Measurements from ENCODE around the gene STRA8.
"Not testable (repeated sequence)": the region's sequence is repeated elsewhere in the genome, so short reads cannot be mapped to it uniquely, and the experiment has no call there.

STRA8 gene

GRCh38 chr7:135206941-135207391 is 26.7 kb upstream of the STRA8 start:
- DNase-seq = no peak

- no peak for DNase-seq
Observed at GRCh38 chr7:135207406-135208101, 26.1 kb upstream of the STRA8 start.

GRCh38 chr7:135208102-135208793 is 25.4 kb upstream of the STRA8 start:
- DNase-seq = no peak

- no peak for DNase-seq
Observed at GRCh38 chr7:135209225-135209834, 24.3 kb upstream of the STRA8 start.

- no peak for DNase-seq
Observed at GRCh38 chr7:135210888-135211178, 22.8 kb upstream of the STRA8 start.

GRCh38 chr7:135211179-135211945 is 22.3 kb upstream of the STRA8 start, which contains the start of gene WDR91:
Gene WDR91, minus strand, starts transcription at chr7:135211526. Its CDS starts 24 bp downstream, at chr7:135211502.
- DNase-seq = peak; percentile 86

- not testable (repeated sequence) for DNase-seq
Observed at GRCh38 chr7:135211946-135212685, 21.5 kb upstream of the STRA8 start.

GRCh38 chr7:135213831-135214230 is 19.8 kb upstream of the STRA8 start:
- no peak for DNase-seq

GRCh38 chr7:135215180-135215579 is 18.5 kb upstream of the STRA8 start:
- no peak for DNase-seq

- DNase-seq = no peak
Observed at GRCh38 chr7:135215698-135216097, 17.9 kb upstream of the STRA8 start.

GRCh38 chr7:135217645-135218509 is 15.8 kb upstream of the STRA8 start:
- DNase-seq = no peak

GRCh38 chr7:135224027-135224426 is 9.6 kb upstream of the STRA8 start:
- DNase-seq = no peak

GRCh38 chr7:135231686-135232085 is 2.0 kb upstream of the STRA8 start:
- DNase-seq = no peak

- DNase-seq = no peak
Observed at GRCh38 chr7:135232087-135232486, 1.6 kb upstream of the STRA8 start.

- no peak for DNase-seq
Observed at GRCh38 chr7:135232720-135233119, 918 bp upstream of the STRA8 start.

- not testable (repeated sequence) for DNase-seq
Observed at GRCh38 chr7:135234095-135234494, 457 bp downstream of the STRA8 start.

- no peak for DNase-seq
Observed at GRCh38 chr7:135234727-135235126, 1.1 kb downstream of the STRA8 start.

GRCh38 chr7:135235841-135236240 is 2.2 kb downstream of the STRA8 start:
- DNase-seq = no peak

- DNase-seq = no peak
Observed at GRCh38 chr7:135236727-135237126, 3.1 kb downstream of the STRA8 start.

- no peak for DNase-seq
Observed at GRCh38 chr7:135238112-135238744, 4.6 kb downstream of the STRA8 start.

GRCh38 chr7:135239263-135239662 is 5.6 kb downstream of the STRA8 start:
- DNase-seq = no peak

Data from NCI-H2029 (cell line).